SW480 (cell line): ENCODE measurements around the gene PARP2.
A peak's percentile ranks its signal among the peaks of the same experiment; 100 is the strongest.
"Not testable (repeated sequence)": the region's sequence is repeated elsewhere in the genome, so short reads cannot be mapped to it uniquely, and the experiment has no call there.

Source experiments
- DNase-seq: peaks from one replicate; pipeline ENCODE4 v3.0.0-alpha.2; 2016; ENCODE audit warnings: low spot score

The PARP2 gene, protein sequence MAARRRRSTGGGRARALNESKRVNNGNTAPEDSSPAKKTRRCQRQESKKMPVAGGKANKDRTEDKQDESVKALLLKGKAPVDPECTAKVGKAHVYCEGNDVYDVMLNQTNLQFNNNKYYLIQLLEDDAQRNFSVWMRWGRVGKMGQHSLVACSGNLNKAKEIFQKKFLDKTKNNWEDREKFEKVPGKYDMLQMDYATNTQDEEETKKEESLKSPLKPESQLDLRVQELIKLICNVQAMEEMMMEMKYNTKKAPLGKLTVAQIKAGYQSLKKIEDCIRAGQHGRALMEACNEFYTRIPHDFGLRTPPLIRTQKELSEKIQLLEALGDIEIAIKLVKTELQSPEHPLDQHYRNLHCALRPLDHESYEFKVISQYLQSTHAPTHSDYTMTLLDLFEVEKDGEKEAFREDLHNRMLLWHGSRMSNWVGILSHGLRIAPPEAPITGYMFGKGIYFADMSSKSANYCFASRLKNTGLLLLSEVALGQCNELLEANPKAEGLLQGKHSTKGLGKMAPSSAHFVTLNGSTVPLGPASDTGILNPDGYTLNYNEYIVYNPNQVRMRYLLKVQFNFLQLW

DNA sequence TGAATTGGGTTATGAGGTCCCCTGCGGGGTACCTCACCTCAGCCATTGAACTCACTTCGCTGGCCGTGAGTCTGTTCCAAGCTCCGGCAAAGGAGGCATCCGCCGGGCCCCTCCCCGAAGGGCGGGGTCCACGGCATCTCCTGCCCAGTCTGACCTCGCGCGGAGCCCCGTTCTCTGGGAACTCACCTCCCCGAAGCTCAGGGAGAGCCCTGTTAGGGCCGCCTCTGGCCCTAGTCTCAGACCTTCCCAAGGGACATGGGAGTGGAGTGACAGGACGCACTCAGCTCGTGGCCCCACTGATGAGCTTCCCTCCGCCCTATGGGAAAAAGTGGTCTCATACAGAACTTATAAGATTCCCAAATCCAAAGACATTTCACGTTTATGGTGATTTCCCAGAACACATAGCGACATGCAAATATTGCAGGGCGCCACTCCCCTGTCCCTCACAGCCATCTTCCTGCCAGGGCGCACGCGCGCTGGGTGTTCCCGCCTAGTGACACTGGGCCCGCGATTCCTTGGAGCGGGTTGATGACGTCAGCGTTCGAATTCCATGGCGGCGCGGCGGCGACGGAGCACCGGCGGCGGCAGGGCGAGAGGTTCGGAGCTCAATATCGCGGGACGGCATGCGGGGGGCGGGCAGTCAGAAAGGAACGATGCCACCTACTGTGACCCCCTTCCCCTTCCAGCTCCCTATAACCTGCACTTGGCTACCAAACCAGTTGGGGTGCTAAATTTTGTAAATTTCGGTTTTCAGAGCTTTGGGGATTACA is at the start of gene PARP2:
Gene PARP2, plus strand, starts transcription at position 544 of the 770 bp plus-strand sequence. Its CDS starts 7 bp downstream, at position 551.
- peak; percentile 99 for DNase-seq

GRCh38 chr14:20294636-20295035 is 48.8 kb upstream of the PARP2 start:
- DNase-seq: no peak

- no peak for DNase-seq
These were observed 48.4 kb upstream of the PARP2 start for GRCh38 chr14:20295067-20295466.

GRCh38 chr14:20302042-20302755 is 41.2 kb upstream of the PARP2 start:
- no peak for DNase-seq

DNA sequence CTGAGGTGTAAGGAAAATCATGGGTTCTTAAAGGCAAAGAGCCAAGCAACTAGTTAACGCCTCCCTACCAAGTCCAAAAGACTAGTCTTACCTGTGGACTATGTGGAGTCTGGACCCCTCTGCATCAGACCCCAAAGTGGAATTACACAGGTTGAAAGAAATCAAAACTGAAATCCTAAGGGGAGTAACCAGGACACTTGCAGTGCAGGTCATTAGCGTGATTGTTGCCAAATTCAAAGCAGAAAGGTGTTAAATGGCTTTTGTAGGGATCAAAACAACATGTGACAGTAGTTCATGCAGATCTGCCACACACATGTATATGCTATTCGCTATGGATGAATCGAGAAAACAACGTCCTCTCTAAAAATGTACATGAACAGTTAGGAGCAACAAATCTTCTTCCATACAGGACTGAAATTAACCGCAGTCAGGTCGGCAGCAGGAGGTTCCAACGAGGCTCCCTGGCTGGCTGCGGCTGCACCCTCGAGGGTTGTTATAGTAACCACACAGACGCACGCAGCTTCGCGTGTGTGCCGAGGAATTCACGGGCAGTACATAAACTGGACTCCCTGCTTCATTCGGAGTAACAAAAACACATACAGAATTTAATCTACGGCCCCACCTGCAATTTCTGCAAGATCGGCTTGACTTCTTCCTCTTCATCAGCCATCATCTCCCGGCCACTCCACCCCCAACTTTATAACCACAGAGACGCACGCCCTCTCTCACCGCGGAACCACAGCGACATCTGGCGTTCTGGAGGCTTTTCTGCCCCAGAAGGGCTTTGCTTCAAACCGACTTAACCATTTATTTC is 38.0 kb upstream of the PARP2 start, which contains the start of gene TTC5:
Gene TTC5, minus strand, starts transcription at position 687 of the 814 bp plus-strand sequence. Its CDS starts 14 bp downstream, at position 673.
- peak; percentile 71 for DNase-seq

DNA sequence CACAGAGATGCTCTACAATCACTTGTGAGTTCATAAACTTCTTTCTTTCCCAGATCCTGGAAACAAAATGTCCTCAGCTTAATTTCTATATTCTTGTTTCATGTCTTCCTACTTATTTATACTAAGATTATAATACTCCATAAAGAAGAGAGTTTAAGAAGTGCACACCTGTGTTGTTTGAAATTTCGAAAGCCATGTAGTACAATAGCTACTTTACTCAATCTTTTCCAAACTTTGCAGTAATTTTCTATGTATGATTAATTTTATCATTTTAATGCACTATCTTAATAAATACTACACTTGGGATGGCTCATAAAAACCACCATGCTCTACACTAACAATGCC is 37.4 kb upstream of the PARP2 start:
- no peak for DNase-seq

DNA sequence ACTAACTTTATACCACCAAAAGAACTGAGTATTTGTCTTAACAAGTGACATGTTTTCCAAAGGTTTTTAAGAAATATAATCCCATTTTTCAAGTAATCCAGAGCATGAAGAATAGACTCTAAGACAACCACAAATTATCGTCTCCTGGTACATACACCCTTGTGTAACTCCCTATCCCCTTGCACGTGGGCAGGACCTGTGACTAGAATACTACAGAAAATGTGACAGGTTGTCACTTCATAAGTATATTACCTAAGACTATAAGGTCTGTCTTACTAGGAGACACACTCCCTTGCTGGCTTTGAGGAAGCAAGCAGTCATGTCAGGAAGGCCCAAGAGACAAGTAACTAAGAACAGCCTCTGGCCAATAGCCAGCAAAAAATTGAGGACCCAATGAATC is 29.4 kb upstream of the PARP2 start:
- no peak for DNase-seq

DNA sequence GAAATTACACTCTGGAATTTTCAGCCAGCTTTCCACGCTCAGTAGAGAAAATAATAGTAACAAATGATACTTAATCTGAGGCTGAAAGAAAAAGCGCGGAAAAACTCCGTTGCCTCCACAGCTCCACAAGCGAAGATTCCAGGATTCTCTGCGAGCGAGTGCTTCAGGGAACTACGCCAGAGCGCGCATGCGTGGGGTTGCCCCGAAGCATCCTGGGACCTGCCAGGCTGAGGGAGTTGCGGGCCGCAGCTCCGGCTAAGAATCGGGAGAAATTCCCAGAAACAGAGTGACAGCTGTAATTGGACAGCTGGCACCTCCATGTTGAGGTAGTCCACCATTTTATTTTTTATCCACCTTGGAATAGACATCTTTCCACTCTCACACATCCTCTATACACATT is 25.7 kb upstream of the PARP2 start:
- no peak for DNase-seq

GRCh38 chr14:20327005-20327869 is 16.2 kb upstream of the PARP2 start:
- DNase-seq: peak; percentile 68

DNA sequence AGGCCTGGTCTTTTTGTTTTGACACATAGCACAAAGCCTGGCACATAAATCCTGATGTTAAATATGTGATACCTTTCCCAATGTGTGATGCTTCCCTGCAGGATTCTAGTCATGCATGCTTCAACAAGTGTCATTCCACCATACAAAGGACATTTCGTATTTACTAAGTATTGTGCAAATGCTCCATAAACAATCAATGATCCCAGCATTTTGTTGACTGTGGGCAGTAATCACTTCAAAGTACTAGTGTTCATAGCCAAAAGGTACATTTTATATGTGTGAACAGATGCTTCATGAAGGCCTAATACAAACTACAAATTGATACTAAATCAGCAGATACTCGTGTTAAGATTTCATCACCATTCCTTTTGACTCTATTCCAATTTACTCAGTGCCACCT is 14.7 kb upstream of the PARP2 start:
- no peak for DNase-seq

GRCh38 chr14:20329355-20329754 is 14.1 kb upstream of the PARP2 start:
- DNase-seq: no peak

DNA sequence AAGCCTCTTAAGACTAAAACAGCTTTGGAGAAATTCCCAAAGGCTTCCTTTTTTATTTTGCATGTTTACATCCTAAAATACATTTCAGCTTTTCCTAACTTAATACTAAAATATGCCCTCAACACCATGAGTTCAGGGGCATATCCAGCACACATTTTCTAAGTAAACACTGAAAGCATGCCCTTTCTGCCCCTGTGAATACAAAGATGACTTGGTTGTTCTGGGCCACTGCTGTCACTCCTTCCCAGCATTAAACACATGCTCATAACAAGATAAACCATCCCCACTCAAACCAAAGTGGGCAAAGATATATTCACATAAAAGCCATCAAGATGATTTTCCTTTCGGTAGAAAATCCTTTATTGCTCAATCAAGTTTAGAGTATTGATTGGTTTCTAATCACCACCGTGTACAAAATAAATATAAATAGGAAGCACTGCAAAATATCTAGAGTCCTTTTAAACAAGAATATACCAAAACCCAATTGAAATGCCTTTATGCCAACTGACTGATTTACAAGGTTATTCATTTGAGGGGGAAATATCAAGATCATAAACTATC is 12.3 kb upstream of the PARP2 start:
- no peak for DNase-seq

GRCh38 chr14:20332431-20332787 is 11.0 kb upstream of the PARP2 start:
- peak; percentile 26 for DNase-seq

- peak; percentile 91 for DNase-seq
These were observed 10.5 kb upstream of the PARP2 start, which contains the start of gene CCNB1IP1 for GRCh38 chr14:20332788-20333493. Gene CCNB1IP1 (minus strand): TSS chr14:20333279. CDS start chr14:20316523, 16,756 bp downstream.

GRCh38 chr14:20333494-20333841 is 10.0 kb upstream of the PARP2 start:
- DNase-seq: no peak

- DNase-seq: no peak
These were observed 9.4 kb upstream of the PARP2 start for GRCh38 chr14:20334017-20334416.

DNA sequence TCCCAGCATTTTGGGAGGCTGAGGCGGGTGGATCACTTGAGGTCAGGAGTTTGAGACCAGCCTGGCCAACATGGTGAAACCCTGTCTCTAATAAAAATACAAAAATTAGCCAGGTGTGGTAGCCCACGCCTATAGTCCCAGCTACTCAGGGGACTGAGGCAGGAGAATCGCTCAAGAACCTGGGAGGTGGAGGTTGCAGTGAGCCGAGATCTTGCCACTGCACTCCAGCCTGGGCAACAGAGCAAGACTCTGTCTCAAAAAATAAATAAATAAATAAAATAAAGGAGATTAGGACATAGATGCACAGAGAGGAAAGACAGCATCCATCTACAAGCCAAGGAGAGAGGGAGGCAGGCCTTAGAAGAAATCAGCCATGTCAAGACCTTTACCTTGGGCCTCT is 2.4 kb upstream of the PARP2 start:
- DNase-seq: not testable (repeated sequence)

DNA sequence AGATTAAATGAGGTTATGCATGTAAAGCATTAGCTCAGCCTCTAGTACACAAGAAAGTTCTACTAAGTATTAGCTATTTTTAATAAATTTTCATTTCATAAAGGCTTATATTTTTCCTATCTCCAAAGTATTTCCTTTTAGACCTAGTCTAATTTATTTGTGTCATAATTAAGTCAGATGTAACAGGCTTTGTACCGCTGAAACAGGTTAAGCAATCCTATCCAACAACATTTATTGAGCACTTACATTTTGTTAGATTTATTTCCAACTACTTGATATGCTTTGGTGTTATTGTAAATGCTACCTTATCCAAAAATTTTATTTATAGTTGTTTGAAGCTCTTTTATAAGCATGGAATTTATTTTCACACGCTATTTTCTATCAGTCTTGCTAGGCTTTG is 1.8 kb upstream of the PARP2 start:
- DNase-seq: no peak

DNA sequence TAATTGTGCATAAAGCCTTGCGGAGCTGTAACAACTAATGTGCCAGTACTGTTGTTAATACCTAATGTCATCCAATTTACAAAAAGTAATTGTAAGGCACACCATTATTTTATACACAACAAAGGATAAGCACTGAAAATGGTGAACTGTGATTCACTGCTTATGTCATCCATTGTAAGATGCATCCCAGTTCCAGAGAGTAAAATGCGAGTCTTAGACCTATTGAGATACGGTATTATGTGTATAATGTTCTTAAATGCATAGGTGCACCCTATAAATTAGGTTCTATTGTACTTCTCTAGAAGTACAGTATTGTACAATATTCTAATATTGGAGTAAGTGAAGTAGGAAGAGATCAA is 406 bp downstream of the PARP2 start:
- DNase-seq: no peak

- no peak for DNase-seq
These were observed 1.9 kb downstream of the PARP2 start for GRCh38 chr14:20345366-20345765.
